ENCODE data around the gene IFNAR1. TPM values are rescaled to one million over a fixed set of nuclear protein-coding genes. Genes with fewer than 3 reads are reported as not detected.

The IFNAR1 gene
- total and polyA plus RNA-seq, 2 experiments from 2014 or later: 14.0 to 18.7 TPM

DNA sequence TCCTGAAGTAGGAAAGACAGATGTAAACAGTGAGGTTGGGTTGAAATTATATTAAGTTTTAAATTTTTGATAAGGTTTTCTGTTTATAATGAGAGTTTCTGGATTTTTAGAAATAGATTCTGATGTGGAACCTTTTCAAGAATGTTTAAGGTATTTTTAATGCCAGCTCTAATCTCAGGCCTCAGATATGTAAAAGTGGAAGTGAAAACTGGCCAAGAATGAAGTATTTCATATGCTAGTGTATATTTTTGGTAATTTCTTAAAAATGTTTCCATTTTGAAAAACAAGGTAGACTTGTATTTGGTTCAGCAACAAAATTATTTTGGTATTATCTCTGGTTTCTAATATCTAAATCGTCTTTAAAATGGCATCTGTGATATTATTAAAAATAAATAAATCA is 14.4 kb downstream of the IFNAR1 start (continued):
- TF ChIP-seq, protein P1, sequence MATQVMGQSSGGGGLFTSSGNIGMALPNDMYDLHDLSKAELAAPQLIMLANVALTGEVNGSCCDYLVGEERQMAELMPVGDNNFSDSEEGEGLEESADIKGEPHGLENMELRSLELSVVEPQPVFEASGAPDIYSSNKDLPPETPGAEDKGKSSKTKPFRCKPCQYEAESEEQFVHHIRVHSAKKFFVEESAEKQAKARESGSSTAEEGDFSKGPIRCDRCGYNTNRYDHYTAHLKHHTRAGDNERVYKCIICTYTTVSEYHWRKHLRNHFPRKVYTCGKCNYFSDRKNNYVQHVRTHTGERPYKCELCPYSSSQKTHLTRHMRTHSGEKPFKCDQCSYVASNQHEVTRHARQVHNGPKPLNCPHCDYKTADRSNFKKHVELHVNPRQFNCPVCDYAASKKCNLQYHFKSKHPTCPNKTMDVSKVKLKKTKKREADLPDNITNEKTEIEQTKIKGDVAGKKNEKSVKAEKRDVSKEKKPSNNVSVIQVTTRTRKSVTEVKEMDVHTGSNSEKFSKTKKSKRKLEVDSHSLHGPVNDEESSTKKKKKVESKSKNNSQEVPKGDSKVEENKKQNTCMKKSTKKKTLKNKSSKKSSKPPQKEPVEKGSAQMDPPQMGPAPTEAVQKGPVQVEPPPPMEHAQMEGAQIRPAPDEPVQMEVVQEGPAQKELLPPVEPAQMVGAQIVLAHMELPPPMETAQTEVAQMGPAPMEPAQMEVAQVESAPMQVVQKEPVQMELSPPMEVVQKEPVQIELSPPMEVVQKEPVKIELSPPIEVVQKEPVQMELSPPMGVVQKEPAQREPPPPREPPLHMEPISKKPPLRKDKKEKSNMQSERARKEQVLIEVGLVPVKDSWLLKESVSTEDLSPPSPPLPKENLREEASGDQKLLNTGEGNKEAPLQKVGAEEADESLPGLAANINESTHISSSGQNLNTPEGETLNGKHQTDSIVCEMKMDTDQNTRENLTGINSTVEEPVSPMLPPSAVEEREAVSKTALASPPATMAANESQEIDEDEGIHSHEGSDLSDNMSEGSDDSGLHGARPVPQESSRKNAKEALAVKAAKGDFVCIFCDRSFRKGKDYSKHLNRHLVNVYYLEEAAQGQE (IDR thresholded peaks at IDR 0.05; ENCODE audit: unreplicated experiment): no peak
- TF ChIP-seq EZH2phosphoT487 (IDR thresholded peaks at IDR 0.05; ENCODE audit: unreplicated experiment) (no peak), ZNF114 (CRISPR knock-in tag; IDR thresholded peaks at IDR 0.05) (no peak), STAT1 (IDR thresholded peaks at IDR 0.05; ENCODE audit: unreplicated experiment) (no peak), ZNF331 (CRISPR knock-in tag; IDR thresholded peaks at IDR 0.05; ENCODE audit: low read depth) (no peak)

DNA sequence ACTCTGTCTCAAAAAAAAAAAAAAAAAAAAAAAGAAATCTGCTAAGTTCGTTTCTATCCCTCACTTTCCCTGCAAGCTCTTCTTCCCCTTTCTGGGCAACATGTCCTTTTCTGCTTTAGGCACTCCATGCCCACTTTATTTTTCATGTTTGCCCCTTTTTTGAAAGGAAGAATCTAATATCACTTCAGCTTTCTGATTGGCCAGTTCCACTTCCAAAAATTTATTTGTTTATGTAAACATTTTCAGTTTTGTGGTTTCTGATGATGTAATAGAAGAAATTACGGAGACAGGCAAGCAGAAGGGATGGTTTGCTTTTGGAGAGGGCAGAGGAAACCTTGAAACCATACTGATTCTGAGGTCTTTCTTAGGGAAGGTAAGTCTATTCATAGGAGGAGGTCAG is 15.1 kb downstream of the IFNAR1 start:
- H3K27me3 Mint-ChIP-seq (ENCODE audit: insufficient read depth, low read depth, poor library complexity): peaks cover 2% of the 10 kb centered on the region
- no peak overlapping the region for H3K4me2 ChIP-seq
- TF ChIP-seq, protein P2, sequence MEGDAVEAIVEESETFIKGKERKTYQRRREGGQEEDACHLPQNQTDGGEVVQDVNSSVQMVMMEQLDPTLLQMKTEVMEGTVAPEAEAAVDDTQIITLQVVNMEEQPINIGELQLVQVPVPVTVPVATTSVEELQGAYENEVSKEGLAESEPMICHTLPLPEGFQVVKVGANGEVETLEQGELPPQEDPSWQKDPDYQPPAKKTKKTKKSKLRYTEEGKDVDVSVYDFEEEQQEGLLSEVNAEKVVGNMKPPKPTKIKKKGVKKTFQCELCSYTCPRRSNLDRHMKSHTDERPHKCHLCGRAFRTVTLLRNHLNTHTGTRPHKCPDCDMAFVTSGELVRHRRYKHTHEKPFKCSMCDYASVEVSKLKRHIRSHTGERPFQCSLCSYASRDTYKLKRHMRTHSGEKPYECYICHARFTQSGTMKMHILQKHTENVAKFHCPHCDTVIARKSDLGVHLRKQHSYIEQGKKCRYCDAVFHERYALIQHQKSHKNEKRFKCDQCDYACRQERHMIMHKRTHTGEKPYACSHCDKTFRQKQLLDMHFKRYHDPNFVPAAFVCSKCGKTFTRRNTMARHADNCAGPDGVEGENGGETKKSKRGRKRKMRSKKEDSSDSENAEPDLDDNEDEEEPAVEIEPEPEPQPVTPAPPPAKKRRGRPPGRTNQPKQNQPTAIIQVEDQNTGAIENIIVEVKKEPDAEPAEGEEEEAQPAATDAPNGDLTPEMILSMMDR (conservative IDR thresholded peaks at IDR 0.05; ENCODE audit: low read depth in 2 of 2): no peak
- no peak for TF ChIP-seq STAT1 (IDR thresholded peaks at IDR 0.05; ENCODE audit: unreplicated experiment)
- TF ChIP-seq, protein P3, sequence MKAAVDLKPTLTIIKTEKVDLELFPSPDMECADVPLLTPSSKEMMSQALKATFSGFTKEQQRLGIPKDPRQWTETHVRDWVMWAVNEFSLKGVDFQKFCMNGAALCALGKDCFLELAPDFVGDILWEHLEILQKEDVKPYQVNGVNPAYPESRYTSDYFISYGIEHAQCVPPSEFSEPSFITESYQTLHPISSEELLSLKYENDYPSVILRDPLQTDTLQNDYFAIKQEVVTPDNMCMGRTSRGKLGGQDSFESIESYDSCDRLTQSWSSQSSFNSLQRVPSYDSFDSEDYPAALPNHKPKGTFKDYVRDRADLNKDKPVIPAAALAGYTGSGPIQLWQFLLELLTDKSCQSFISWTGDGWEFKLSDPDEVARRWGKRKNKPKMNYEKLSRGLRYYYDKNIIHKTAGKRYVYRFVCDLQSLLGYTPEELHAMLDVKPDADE (IDR thresholded peaks at IDR 0.05): no peak
- TF ChIP-seq NANOG (IDR thresholded peaks at IDR 0.05; ENCODE audit: borderline replicate concordance): no peak
- no peak for TF ChIP-seq ZNF331 (CRISPR knock-in tag; IDR thresholded peaks at IDR 0.05; ENCODE audit: low read depth)
- TF ChIP-seq JUNB (IDR thresholded peaks at IDR 0.05; ENCODE audit: unreplicated experiment): no peak
- TF ChIP-seq EZH2 (IDR thresholded peaks at IDR 0.05; ENCODE audit: low read depth, unreplicated experiment): no peak
- TF ChIP-seq, protein P4, sequence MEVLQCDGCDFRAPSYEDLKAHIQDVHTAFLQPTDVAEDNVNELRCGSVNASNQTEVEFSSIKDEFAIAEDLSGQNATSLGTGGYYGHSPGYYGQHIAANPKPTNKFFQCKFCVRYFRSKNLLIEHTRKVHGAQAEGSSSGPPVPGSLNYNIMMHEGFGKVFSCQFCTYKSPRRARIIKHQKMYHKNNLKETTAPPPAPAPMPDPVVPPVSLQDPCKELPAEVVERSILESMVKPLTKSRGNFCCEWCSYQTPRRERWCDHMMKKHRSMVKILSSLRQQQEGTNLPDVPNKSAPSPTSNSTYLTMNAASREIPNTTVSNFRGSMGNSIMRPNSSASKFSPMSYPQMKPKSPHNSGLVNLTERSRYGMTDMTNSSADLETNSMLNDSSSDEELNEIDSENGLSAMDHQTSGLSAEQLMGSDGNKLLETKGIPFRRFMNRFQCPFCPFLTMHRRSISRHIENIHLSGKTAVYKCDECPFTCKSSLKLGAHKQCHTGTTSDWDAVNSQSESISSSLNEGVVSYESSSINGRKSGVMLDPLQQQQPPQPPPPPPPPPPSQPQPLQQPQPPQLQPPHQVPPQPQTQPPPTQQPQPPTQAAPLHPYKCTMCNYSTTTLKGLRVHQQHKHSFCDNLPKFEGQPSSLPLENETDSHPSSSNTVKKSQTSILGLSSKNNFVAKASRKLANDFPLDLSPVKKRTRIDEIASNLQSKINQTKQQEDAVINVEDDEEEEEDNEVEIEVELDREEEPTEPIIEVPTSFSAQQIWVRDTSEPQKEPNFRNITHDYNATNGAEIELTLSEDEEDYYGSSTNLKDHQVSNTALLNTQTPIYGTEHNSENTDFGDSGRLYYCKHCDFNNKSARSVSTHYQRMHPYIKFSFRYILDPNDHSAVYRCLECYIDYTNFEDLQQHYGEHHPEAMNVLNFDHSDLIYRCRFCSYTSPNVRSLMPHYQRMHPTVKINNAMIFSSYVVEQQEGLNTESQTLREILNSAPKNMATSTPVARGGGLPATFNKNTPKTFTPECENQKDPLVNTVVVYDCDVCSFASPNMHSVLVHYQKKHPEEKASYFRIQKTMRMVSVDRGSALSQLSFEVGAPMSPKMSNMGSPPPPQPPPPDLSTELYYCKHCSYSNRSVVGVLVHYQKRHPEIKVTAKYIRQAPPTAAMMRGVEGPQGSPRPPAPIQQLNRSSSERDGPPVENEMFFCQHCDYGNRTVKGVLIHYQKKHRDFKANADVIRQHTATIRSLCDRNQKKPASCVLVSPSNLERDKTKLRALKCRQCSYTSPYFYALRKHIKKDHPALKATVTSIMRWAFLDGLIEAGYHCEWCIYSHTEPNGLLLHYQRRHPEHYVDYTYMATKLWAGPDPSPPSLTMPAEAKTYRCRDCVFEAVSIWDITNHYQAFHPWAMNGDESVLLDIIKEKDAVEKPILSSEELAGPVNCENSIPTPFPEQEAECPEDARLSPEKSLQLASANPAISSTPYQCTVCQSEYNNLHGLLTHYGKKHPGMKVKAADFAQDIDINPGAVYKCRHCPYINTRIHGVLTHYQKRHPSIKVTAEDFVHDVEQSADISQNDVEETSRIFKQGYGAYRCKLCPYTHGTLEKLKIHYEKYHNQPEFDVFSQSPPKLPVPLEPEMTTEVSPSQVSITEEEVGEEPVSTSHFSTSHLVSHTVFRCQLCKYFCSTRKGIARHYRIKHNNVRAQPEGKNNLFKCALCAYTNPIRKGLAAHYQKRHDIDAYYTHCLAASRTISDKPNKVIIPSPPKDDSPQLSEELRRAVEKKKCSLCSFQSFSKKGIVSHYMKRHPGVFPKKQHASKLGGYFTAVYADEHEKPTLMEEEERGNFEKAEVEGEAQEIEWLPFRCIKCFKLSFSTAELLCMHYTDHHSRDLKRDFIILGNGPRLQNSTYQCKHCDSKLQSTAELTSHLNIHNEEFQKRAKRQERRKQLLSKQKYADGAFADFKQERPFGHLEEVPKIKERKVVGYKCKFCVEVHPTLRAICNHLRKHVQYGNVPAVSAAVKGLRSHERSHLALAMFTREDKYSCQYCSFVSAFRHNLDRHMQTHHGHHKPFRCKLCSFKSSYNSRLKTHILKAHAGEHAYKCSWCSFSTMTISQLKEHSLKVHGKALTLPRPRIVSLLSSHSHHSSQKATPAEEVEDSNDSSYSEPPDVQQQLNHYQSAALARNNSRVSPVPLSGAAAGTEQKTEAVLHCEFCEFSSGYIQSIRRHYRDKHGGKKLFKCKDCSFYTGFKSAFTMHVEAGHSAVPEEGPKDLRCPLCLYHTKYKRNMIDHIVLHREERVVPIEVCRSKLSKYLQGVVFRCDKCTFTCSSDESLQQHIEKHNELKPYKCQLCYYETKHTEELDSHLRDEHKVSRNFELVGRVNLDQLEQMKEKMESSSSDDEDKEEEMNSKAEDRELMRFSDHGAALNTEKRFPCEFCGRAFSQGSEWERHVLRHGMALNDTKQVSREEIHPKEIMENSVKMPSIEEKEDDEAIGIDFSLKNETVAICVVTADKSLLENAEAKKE (CRISPR knock-in tag; IDR thresholded peaks at IDR 0.05): no peak

More for the DNA sequence above, 15.1 kb downstream of the IFNAR1 start:
- Histone ChIP-seq H3K27me3 (ENCODE audit: insufficient read depth) (no peaks in the 10 kb centered on the region), H3K79me2 (replicated peaks; ENCODE audit: insufficient read depth) (no peaks in the 10 kb centered on the region), H3F3A (replicated peaks; ENCODE audit: low read depth) (no peaks in the 10 kb centered on the region), H3K27ac (ENCODE audit: low read depth) (no peak overlapping the region; the same call in 1 of the 2 replicates), H3K9me2 (ENCODE audit: insufficient read depth) (no peaks in the 10 kb centered on the region), H2AFZ (no peak overlapping the region), H3K4me1 (ENCODE audit: insufficient read depth) (no peaks in the 10 kb centered on the region), H3K4me3 (no peak overlapping the region), H3K36me3 (ENCODE audit: insufficient read depth) (0 out of 2 replicates have a peak, but pooled peaks cover 7% of the 10 kb centered on the region), H4K20me1 (replicated peaks; ENCODE audit: insufficient read depth) (0 out of 2 replicates have a peak, but pooled peaks cover 2% of the 10 kb centered on the region)
- no peak for ATAC-seq
- DNase-seq (ENCODE audit: low spot score): no peak
- Mint-ChIP-seq H3K4me3 (no peak overlapping the region), H3K9me3 (no peaks in the 10 kb centered on the region), H3K36me3 (ENCODE audit: low read depth) (peaks cover 24% of the 10 kb centered on the region), H3K4me1 (no peaks in the 10 kb centered on the region), H3K27ac (no peak overlapping the region)
